Keratinocyte (primary cell): ENCODE results near the gene PTPRN2. TPM values are rescaled to one million over a fixed set of nuclear protein-coding genes. Genes with fewer than 3 reads are reported as not detected.

ENCODE experiments used
- DNase-seq: peaks from one replicate; pipeline ENCODE4 v3.0.0-alpha.2; 2011; ENCODE audit warnings: low read depth, missing footprints, low spot score
- FAIRE-seq: peaks from 2 replicates; lab custom pipeline; 2011; peaks lifted over from hg19 to GRCh38; lab: Jason Lieb, UNC
- H2AFZ ChIP-seq: 2 replicates; pipeline ENCODE4 v1.6.0; 2012; ENCODE audit warnings: low read length, control low read depth, inconsistent platforms; ENCODE audit not compliant: control insufficient read depth
- H3K27ac ChIP-seq: 2 replicates; pipeline ENCODE4 v1.5.1; 2011; ENCODE audit warnings: low read length; ENCODE audit not compliant: control insufficient read depth, insufficient read depth
- H3K27me3 ChIP-seq: 3 replicates; pipeline ENCODE4 v1.6.0; 2011; ENCODE audit warnings: low read length; ENCODE audit not compliant: control insufficient read depth, insufficient read depth; ENCODE audit errors: extremely low read depth
- H3K36me3 ChIP-seq, 2 experiments: 2 replicates in 1 of 2; 3 replicates in 1 of 2; pipeline ENCODE4 v1.5.1; 2011; ENCODE audit warnings: low read length in 2 of 2, mild to moderate bottlenecking in 1 of 2; ENCODE audit not compliant: control insufficient read depth in 2 of 2, insufficient read depth in 2 of 2; ENCODE audit errors: extremely low read depth in 1 of 2
- H3K4me1 ChIP-seq: 3 replicates; pipeline ENCODE4 v1.5.1; 2011; ENCODE audit warnings: low read length; ENCODE audit not compliant: control insufficient read depth, insufficient read depth; ENCODE audit errors: extremely low read depth
- H3K4me2 ChIP-seq: 3 replicates; pipeline ENCODE4 v1.6.0; 2011; ENCODE audit warnings: low read depth, low read length; ENCODE audit not compliant: control insufficient read depth, insufficient read depth; ENCODE audit errors: extremely low read depth
- H3K4me3 ChIP-seq, 3 experiments: fragments of 200-600 bp in 1 of 3; sonication (generic) in 1 of 3; 2 replicates in 2 of 3; 3 replicates in 1 of 3; pipeline ENCODE4 v1.5.1; 2011 to 2016; ENCODE audit warnings: low read length in 3 of 3, mild to moderate bottlenecking in 3 of 3, control low read depth in 2 of 3, inconsistent platforms in 1 of 3, low read depth in 1 of 3, mixed read lengths in 1 of 3, mixed run types in 1 of 3, moderate library complexity in 1 of 3; ENCODE audit not compliant: control insufficient read depth in 2 of 3, insufficient read depth in 2 of 3; ENCODE audit errors: extremely low read depth in 1 of 3
- H3K79me2 ChIP-seq: 2 replicates; pipeline ENCODE4 v1.6.0; 2012; ENCODE audit warnings: low read length; ENCODE audit not compliant: control insufficient read depth, insufficient read depth
- H3K9ac ChIP-seq: 3 replicates; pipeline ENCODE4 v1.6.0; 2011; ENCODE audit warnings: low read length; ENCODE audit not compliant: control insufficient read depth, insufficient read depth; ENCODE audit errors: extremely low read depth
- H3K9me1 ChIP-seq: 3 replicates; pipeline ENCODE4 v1.6.0; 2011; ENCODE audit warnings: low read length; ENCODE audit not compliant: control insufficient read depth, insufficient read depth; ENCODE audit errors: extremely low read depth
- H3K9me3 ChIP-seq: 2 replicates; pipeline ENCODE4 v1.5.1; 2012; ENCODE audit warnings: low read depth, low read length; ENCODE audit not compliant: control insufficient read depth
- H4K20me1 ChIP-seq: 3 replicates; pipeline ENCODE4 v1.6.0; 2011; ENCODE audit warnings: low read length; ENCODE audit not compliant: control insufficient read depth, insufficient read depth; ENCODE audit errors: extremely low read depth
- CTCF ChIP-seq, 3 experiments: IDR thresholded peaks in 1 of 3; conservative IDR thresholded peaks in 1 of 3; optimal IDR thresholded peaks in 1 of 3; 2 replicates in 2 of 3; 3 replicates in 1 of 3; pipeline versions ENCODE3 to v1.5.1; 2011; ENCODE audit warnings: low read length in 3 of 3, mild to moderate bottlenecking in 3 of 3, moderate library complexity in 2 of 3, control low read depth in 1 of 3, inconsistent platforms in 1 of 3; ENCODE audit not compliant: insufficient read depth in 2 of 3; ENCODE audit errors: extremely low read depth in 1 of 3
- EZH2 ChIP-seq: IDR thresholded peaks from one replicate; pipeline ENCODE4 v1.6.1; 2012; ENCODE audit warnings: inconsistent platforms, mild to moderate bottlenecking, low read length, moderate library complexity
- dilution Hi-C: fragments of 300-500 bp; cut with MboI; formaldehyde crosslinking; loops from one replicate; pipeline ENCODE4 v1.7.0; 2020; ENCODE audit warnings: low sequenced_read_pairs; ENCODE audit not compliant: extremely low pct_ligation_motif_present
- polyA plus RNA-seq, 5 experiments: library from polyadenylated mRNA; depleted of rRNA in 3 of 5; stranded (reverse) in 3 of 5; stranded (forward) in 1 of 5; unstranded in 1 of 5; fragments of >200 nt; gene quantifications; 1 replicate in 1 of 5; 2 replicates in 3 of 5; 3 replicates in 1 of 5; pipeline versions ENCODE4 v1.2.1 to v1.2.3, GENCODE V29; 2011 to 2012; ENCODE audit warnings: missing spikeins in 2 of 5, low read depth in 1 of 5, low replicate concordance in 1 of 5

Gene PTPRN2
- polyA plus RNA-seq, 1 donor (not counting 4 experiments of a cell fraction or from before 2014, with no cell fraction given) = not detected

GRCh38 chr7:158596309-158596708 is 8.7 kb upstream of the PTPRN2 start:
- dilution Hi-C loops = no loop called here
- FAIRE-seq = no peak

DNA sequence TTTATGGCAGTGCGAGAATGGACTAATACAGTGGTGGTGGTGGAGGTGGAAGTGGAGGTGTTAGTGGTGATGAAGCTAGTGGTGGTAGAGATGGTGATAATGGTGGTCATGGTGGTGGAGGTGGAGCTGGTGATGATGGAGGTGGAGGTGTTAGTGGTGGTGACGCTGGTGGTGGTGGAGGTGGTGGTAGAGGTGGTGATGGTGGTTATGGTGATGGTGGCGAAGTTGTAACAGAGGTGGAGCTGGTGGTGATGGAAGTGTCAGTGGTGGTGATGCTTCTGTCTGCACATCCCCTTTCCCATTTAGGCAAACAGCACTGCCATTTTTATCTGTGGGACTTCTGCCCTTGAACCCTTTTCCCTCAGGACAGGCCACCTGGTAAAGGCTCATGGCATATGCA is 7.4 kb upstream of the PTPRN2 start:
- H3K4me3 ChIP-seq = no peak overlapping the region
- dilution Hi-C loops = no loop called here

More at GRCh38 chr7:158596309-158596708, 8.7 kb upstream of the PTPRN2 start:
- H3K79me2 ChIP-seq = no peaks in the 10 kb centered on the region
- H2AFZ ChIP-seq = no peak overlapping the region
- no peak for DNase-seq
- no peaks in the 10 kb centered on the region for H3K27me3 ChIP-seq
- no peak overlapping the region for H3K4me3 ChIP-seq
- H3K9ac ChIP-seq = no peak overlapping the region
- H4K20me1 ChIP-seq = no peaks in the 10 kb centered on the region
- H3K9me1 ChIP-seq = no peaks in the 10 kb centered on the region
- peaks cover 5% of the 10 kb centered on the region for H3K9me3 ChIP-seq
- TF ChIP-seq EZH2 (no peak), CTCF (optimal IDR thresholded peaks at IDR 0.05 in 1 of 3, IDR thresholded peaks at IDR 0.05 in 1 of 3, conservative IDR thresholded peaks at IDR 0.05 in 1 of 3; ENCODE audit: extremely low read depth in 1 of 3, insufficient read depth in 2 of 3, low read length in 3 of 3) (no peak)
- no peaks in the 10 kb centered on the region for H3K36me3 ChIP-seq
- no peaks in the 10 kb centered on the region for H3K4me1 ChIP-seq
- no peak overlapping the region for H3K4me2 ChIP-seq
- no peak overlapping the region for H3K27ac ChIP-seq

More for the DNA sequence above, 7.4 kb upstream of the PTPRN2 start:
- Histone ChIP-seq H3K27ac (no peak overlapping the region), H3K4me1 (no peaks in the 10 kb centered on the region), H3K27me3 (no peaks in the 10 kb centered on the region), H3K79me2 (no peaks in the 10 kb centered on the region), H3K9me3 (peaks cover 5% of the 10 kb centered on the region), H2AFZ (no peak overlapping the region), H3K36me3 (no peaks in the 10 kb centered on the region), H4K20me1 (no peaks in the 10 kb centered on the region), H3K9me1 (no peaks in the 10 kb centered on the region), H3K4me2 (no peak overlapping the region), H3K9ac (no peak overlapping the region)
- no peak for DNase-seq
- FAIRE-seq = no peak
- TF ChIP-seq EZH2 (no peak), CTCF (optimal IDR thresholded peaks at IDR 0.05 in 1 of 3, IDR thresholded peaks at IDR 0.05 in 1 of 3, conservative IDR thresholded peaks at IDR 0.05 in 1 of 3; ENCODE audit: extremely low read depth in 1 of 3, insufficient read depth in 2 of 3, low read length in 3 of 3) (no peak)
